ENCODE measurements around the gene HAGHL.
"Not testable (repeated sequence)": the region's sequence is repeated elsewhere in the genome, so short reads cannot be mapped to it uniquely, and the experiment has no call there.

HAGHL gene

DNA sequence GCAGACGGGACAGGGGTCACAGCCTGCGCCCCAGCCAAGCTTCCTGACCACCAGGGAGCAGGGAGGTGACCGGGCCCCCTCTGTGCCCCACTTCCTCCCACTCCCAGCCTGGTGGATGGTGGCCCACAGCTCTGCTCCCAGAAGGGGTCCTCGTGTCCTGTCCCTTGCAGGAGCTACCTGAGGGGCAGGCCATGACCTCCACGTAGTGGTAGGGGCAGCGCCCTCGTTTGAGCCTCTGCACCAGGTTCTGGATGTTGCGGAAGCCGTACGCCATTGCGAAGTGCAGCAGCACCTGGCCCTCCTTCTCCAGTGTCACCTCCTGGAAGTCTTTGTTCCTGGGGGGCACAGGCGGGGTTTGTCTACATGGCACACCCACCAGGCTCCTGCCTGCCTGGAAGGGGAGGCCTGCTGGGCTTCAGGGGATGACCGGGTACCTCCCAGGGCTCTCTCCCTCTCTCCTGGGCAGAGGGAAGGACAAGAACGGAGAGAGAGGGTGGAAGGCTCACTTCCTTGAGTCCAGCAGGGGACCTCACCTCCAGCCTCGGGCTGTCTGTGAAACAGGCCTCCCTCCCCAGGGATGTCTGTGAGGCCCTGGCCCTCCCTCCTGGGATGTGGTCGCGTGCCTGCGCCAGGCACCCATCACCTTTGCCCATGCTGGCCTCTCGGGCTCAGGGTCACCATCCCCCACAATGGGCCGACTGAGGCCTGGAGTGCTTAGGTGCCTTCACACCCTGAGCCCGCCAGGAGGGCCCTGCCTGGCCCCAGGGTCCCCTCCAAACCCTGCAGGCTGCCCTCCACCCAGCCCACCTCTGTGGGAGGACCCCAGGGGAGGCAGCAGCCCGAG, 4.0 kb downstream of the HAGHL start:
- FAIRE-seq (no peak), DNase-seq (ENCODE audit: extremely low spot score, insufficient read length, low read depth) (no peak)

- FAIRE-seq (no peak), DNase-seq (ENCODE audit: extremely low spot score, insufficient read length, low read depth) (no peak)
These were observed 5.4 kb downstream of the HAGHL start for GRCh38 chr16:732332-732731.

DNA sequence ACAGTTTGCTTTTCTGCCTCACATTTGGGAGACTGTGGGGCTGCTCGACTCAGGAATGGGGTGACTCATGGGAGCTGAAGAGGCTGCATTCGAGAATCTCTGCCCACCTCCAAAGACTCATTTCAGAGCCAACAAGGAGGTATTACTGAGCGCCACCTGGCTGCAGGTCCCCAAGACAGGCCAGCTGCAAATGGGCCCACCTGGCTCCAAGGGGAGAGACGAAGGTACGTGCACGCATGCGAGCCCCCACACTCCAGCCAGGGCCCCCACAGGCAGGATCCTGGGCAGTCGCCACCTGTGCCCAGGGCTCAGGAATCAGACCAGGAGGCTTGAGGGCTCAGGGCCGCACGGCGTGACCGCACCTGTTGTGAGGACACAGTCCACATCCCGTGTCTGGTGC, 6.0 kb downstream of the HAGHL start:
- DNase-seq (ENCODE audit: extremely low spot score, insufficient read length, low read depth) (no peak), FAIRE-seq (no peak)

DNA sequence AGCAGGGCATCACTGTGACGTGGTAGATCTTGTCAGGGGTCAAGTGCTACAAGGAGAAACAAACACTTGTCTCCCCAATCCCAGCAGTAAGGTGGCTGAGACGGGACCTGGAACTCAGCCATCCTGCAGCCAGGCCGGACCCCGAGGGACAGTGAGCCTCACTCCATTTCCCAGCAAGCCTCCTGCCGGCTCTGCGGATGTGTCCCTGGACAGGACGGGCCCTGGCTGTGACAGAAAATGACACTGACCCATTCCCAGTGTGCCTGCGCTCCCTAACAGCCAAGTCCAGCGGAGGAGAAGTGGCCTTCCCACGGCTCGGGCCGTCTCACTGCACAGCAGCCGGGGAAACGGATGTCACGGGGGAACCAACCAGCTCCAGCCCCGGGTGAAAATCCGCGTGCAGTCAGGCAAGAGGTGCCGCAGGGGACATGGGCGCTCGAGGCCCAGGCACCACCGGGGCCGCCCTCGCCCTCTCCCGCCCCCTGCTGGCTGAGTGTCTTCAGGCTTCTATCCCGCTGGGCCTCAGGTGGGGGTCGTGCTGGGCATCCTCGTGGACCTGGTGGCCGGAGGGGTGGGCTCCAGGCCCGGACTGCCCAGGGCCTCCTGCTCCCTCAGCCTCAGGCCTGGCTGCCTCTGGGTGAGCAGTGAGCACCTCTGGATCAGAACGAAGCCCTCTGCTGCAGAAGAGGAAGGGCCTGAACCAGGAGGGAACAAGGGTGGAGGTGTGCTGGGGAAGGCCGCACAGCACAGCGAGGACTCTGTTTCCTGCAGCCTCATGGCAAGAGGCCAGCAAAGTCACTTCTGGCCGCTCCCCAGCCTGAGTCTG, 6.7 kb downstream of the HAGHL start:
- no peak for FAIRE-seq
- DNase-seq (ENCODE audit: extremely low spot score, insufficient read length, low read depth) = no peak

DNA sequence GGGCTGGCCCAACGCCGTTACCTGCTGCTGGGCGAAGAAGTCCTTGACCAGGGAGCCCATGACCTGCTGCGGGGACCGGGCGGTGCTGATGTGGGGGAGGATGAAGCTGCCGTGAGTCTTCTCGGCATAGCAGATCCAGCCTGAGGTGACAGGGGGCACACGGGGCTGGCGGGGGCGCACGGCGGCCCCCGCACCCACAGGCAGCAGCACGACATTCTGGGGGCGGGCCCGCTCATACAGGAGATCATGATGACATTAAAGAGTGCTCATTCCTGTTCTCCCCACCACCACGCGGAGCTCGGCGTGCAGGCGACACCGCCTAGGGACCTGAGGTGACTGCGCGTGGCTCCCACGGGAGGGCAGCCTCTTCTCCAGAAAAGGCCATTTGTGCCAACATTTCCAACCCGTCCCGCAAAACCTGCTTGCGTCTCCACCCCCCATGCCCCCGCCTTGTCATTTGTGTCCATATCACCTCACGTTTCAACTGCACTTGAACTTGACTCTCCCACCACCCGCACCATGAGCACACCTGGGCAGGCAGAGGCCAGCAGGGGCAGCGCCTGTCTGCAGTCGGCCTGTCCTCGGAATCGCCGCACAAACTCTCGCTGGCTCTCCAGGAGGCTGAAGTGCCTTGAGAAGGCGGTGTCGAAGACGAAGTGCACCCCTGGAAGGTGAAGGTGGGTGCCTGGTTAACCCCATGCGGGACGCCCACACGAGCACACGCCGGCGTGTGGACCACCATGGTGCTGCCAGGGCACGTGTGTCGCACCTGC, 7.5 kb downstream of the HAGHL start:
- DNase-seq (ENCODE audit: extremely low spot score, insufficient read length, low read depth) (no peak), FAIRE-seq (no peak)

DNA sequence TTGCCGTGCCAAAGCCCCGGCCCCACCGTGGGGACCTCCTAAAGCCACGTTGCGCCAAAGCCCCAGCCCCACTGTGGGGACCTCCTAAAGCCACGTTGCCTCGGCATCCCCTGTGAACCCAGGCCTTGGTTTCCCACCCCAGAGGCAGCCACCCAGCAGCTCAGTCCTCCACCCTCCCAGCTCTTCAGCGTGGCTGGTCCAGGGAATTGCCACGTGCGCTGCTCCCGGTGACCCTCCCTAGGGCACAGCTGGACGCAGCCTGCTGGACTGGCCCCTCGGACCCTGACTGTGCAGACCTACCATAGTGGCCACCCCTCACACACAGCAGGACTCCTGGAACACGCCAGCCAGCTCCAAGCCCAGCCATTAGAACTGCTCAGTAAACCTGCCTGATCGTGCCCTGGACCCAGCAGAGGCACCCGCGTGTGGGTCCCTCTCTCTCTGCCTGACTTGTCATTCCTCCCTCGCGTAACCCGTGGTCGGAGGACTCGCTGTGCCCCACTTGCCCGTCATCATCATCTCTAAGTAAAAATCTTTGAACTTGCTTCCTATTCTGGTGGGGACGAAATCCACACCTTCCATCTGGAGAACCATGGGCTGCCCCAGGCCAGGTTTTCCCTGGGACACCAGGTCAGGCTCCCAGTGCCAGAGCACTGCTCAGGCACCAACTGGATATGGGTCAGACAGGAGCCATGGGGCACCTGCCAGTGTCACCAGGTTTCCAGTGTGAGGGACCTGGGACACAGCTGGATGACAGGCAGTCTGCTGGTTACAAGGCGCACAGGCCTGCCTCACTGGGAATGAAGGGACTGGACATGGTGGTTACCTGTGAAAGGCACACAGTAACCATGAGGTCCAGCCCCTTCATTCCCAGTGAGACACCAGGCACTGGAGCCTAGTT, 8.3 kb downstream of the HAGHL start:
- no peak for DNase-seq (ENCODE audit: extremely low spot score, insufficient read length, low read depth)
- no peak for FAIRE-seq

GRCh38 chr16:735982-736453, 9.1 kb downstream of the HAGHL start:
- peak; percentile 87 for FAIRE-seq

GRCh38 chr16:736936-737481, 10.1 kb downstream of the HAGHL start:
- DNase-seq (ENCODE audit: extremely low spot score, insufficient read length, low read depth) = no peak
- FAIRE-seq = no peak

More at GRCh38 chr16:735982-736453, 9.1 kb downstream of the HAGHL start:
- DNase-seq (ENCODE audit: extremely low spot score, insufficient read length, low read depth) = no peak

DNA sequence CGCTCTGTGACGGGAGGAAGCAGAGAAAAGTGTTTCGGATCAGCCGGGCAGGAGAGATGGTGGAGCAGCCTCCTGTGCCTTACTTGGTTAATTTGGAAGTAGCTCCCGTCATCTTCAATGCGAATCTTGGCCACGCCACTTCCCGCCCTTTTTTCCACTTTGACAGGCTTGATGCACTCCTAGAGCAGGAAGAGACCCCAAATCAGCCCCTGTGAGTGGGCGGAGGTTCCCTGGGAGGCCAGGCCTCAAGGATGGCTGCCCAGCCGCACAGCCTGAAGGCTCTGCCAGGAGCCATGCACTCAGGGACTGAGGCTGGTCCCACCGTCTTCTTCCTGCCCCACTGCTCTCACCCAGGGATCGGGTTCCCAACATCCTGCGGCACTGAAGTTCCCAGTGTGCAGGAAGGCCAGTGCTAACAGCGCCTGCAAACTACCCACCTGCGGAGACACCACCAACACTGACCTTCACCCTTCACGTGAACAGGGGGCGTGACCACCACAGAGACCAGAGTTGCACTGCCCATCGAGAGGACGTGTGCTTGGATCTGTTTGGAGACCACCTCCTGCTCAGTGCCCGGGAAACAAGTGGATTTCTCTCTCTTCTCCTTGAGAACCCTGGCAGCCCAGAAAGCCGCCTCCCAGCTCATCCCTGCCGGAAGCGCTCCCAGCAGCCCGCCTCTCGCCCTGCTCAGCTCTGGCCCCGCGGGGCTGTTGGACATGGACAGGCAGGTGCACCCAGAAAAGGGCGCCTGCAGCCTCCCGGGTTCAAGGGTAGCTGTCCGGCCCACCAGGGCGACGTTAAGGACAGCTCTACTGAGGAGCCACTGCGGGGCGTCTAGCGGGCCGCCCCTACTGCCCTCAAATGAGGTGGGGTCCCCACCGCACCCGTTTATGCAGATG, 12.9 kb downstream of the HAGHL start:
- FAIRE-seq (no peak), DNase-seq (ENCODE audit: extremely low spot score, insufficient read length, low read depth) (no peak)

DNA sequence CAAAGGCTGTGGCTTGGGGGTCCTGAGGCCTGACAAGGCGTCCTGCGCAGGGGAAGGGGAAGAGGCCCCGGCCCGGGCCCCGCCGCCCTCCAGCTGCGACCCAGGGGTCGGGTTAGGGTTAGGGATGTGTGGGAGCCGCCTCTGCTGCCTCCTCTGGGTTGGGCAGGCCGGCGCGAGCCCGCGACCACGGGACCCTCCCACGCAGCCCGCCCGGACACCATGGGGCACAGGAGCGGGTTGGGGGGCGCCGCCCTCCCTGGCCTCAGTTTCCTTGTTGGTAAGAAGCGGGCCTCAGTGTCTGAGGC, 13.5 kb downstream of the HAGHL start:
- FAIRE-seq (no peak), DNase-seq (ENCODE audit: extremely low spot score, insufficient read length, low read depth) (no peak)

- FAIRE-seq (peak; percentile 80), DNase-seq (ENCODE audit: extremely low spot score, insufficient read length, low read depth) (peak; percentile 87)
These were observed 14.0 kb downstream of the HAGHL start, which contains the start of gene CIAO3 for GRCh38 chr16:740764-741505. TSS of gene CIAO3 (minus strand) at chr16:740997. CDS start at chr16:740985, 12 bp downstream.

DNA sequence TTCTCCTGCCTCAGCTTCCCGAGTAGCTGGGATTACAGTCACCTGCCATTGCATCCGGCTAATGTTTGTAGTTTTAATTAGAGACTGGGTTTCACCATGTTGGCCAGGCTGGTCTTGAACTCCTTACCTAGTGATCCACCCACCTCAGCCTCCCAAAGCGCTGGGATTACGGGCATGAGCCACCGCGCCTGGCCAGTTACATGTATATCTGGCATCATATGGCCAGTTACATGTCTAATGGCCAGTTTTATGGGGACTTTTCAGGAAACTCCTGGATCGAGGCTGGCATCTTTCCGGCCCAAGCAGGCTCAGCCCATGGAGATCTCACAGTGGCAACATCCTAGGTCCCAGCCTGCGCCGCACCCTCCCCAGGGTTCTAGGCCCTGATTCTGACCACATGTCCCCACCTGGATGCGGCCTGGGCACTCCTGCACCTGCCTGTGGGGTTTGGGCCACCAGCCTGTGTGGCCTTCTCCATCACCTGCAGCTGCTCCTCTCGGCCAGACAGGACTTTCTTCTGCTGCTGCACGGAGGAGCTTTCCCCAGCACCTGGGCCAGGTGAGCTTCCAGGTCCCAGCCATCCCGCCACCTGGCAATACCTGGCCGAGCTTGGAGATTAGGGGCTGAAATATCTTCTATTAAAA, 15.2 kb downstream of the HAGHL start:
- DNase-seq (ENCODE audit: extremely low spot score, insufficient read length, low read depth) = no peak
- no peak for FAIRE-seq

GRCh38 chr16:742894-743293, 16.0 kb downstream of the HAGHL start:
- not testable (repeated sequence) for FAIRE-seq; DNase-seq (ENCODE audit: extremely low spot score, insufficient read length, low read depth)

DNA sequence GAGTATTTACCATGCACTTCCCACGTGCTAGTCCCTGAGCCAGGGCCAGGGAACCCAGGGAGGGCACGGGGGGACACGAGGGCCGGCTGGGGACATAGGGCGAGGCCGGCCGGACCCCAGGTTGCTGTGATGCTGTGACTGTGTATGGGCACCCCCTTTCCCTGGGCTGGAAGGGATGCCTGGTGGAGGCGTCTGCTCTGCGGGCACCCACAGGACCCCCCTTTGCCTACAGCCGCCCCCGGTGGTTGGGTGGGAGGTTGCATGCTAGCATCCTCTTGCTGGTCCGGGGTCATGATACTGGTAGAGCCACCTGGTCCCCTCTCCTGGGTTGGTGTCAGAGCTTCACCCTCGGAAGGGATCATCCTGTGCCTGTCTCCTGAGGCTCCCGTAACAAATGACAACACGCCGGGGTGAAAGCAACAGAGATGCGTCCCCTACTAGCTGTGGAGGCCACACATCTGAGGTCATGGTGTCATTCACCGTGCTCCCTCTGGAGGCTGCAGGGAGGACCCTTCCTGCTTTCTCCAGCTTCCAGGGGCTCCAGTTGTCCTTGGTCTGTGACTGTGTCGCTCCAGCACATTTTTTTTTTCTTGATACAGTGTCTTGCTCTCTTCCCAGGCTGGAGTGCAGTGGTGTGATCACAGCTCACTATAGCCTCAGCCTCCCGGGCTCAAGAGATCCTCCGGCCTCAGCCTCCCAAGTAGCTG, 17.0 kb downstream of the HAGHL start:
- DNase-seq (ENCODE audit: extremely low spot score, insufficient read length, low read depth) = no peak
- no peak for FAIRE-seq

DNA sequence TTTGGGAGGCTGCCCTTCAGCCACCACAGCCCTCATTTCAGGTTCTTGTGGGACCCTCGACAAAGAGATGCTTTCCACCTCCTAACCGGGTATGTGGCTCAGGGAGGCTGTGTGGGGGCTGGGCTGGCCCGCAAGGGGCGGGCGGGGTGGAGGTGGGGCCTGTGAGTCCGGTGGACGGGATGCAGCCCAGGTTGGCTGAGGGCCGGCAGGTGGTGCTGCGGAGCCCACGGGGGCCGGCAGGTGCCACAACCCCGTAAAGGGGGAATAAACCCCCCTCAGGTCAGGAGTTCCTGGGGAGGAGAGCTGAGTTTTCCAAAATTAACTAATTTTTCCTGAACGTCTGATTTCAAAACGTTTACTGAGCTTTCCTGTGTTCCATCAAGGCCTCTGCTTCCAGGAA, 18.8 kb downstream of the HAGHL start:
- FAIRE-seq = no peak
- DNase-seq (ENCODE audit: extremely low spot score, insufficient read length, low read depth) = no peak

GRCh38 chr16:746637-747036, 19.7 kb downstream of the HAGHL start:
- DNase-seq (ENCODE audit: extremely low spot score, insufficient read length, low read depth) = no peak
- FAIRE-seq = no peak

Measured in GM18507 (cell line).